Upper lobe of right lung (tissue), 1 donor: Measurements from ENCODE around the gene HAPSTR1. TPM values are rescaled to one million over a fixed set of nuclear protein-coding genes. Genes with fewer than 3 reads are reported as not detected.

Experiments used
- ATAC-seq: fragments of 200-7000 bp; cut with Tn5 transposase; one replicate; pipeline ENCODE4 v1.9.1; 2020; ENCODE audit warnings: mild to moderate bottlenecking, moderate library complexity
- DNase-seq: peaks from one replicate; pipeline ENCODE4 v3.0.0-alpha.2; 2020
- H3K27ac ChIP-seq: fragments of 200-600 bp; one replicate; pipeline ENCODE4 v1.8.0; 2022
- H3K27me3 ChIP-seq: fragments of 200-600 bp; one replicate; pipeline ENCODE4 v1.8.0; 2022; ENCODE audit warnings: mild to moderate bottlenecking
- H3K36me3 ChIP-seq: fragments of 200-600 bp; one replicate; pipeline ENCODE4 v1.8.0; 2022
- H3K4me1 ChIP-seq: fragments of 200-600 bp; one replicate; pipeline ENCODE4 v1.8.0; 2022
- H3K4me3 ChIP-seq: fragments of 200-600 bp; one replicate; pipeline ENCODE4 v1.8.0; 2022; ENCODE audit warnings: mild to moderate bottlenecking
- H3K9me3 ChIP-seq: fragments of 200-600 bp; one replicate; pipeline ENCODE4 v1.8.0; 2022
- CTCF ChIP-seq: fragments of 200-600 bp; IDR thresholded peaks from one replicate; pipeline ENCODE4 v1.8.0; 2022; ENCODE audit warnings: antibody characterized with exemption
- intact Hi-C: fragments of 100-400 bp; cut with DNase I; formaldehyde crosslinking; loops from one replicate; pipeline ENCODE4 v1.11.0; 2022
- total RNA-seq: library from RNA; stranded (reverse); fragmentation: NEBNext Ultra II Directional; extraction: Animal tissue kit (Norgen Biotek cat#: 25700); gene quantifications from one replicate; pipeline ENCODE4 v1.2.1, GENCODE V29; 2021
- donor health status: DM: no; HTN: yes; CAD: no; lungs with severe emphysema.

HAPSTR1 gene
- total RNA-seq, 1 donor from 2014 or later, result 49.7 TPM

- no peak for TF ChIP-seq CTCF
- DNase-seq (no peak), ATAC-seq (no peak)
- H3K27me3 ChIP-seq, result no peaks in the 10 kb centered on the region
- no peaks in the 10 kb centered on the region for H3K9me3 ChIP-seq
- peak overlapping the region; percentile 84 for H3K27ac ChIP-seq
- H3K4me3 ChIP-seq, result peak overlapping the region; percentile 52
- H3K4me1 ChIP-seq, result peaks cover 16% of the 10 kb centered on the region
- intact Hi-C loops, result no loop called here
- H3K36me3 ChIP-seq, result peaks cover 6% of the 10 kb centered on the region
These were observed 1.8 kb upstream of the HAPSTR1 start for GRCh38 chr16:9089660-9090059.

GRCh38 chr16:9090101-9090959 lies 1.1 kb upstream of the HAPSTR1 start:
- no peak for TF ChIP-seq CTCF
- Histone ChIP-seq H3K9me3 (no peaks in the 10 kb centered on the region), H3K27me3 (no peaks in the 10 kb centered on the region), H3K4me3 (peak overlapping the region; percentile 52), H3K27ac (peak overlapping the region; percentile 84), H3K4me1 (peaks cover 23% of the 10 kb centered on the region), H3K36me3 (peaks cover 6% of the 10 kb centered on the region)
- intact Hi-C loops, result no loop called here
- ATAC-seq (peak; percentile 13), DNase-seq (peak; percentile 81)

- Histone ChIP-seq H3K4me1 (peaks cover 38% of the 10 kb centered on the region), H3K36me3 (peaks cover 14% of the 10 kb centered on the region)
These were observed 430 bp downstream of the HAPSTR1 start for GRCh38 chr16:9091867-9092281.

GRCh38 chr16:9092282-9092977 lies 986 bp downstream of the HAPSTR1 start:
- intact Hi-C loops, result no loop called here
- peak; percentile 11 for ATAC-seq
- peak; percentile 79 for DNase-seq
- no peaks in the 10 kb centered on the region for H3K9me3 ChIP-seq
- TF ChIP-seq CTCF, result peak; percentile 6
- peaks cover 19% of the 10 kb centered on the region for H3K36me3 ChIP-seq
- peak overlapping the region; percentile 98 for H3K27ac ChIP-seq
- H3K27me3 ChIP-seq, result no peaks in the 10 kb centered on the region
- peak overlapping the region; percentile 89 for H3K4me3 ChIP-seq
- H3K4me1 ChIP-seq, result peaks cover 44% of the 10 kb centered on the region

More at GRCh38 chr16:9091867-9092281, 430 bp downstream of the HAPSTR1 start:
- TF ChIP-seq CTCF, result no peak
- ATAC-seq (peak; percentile 32), DNase-seq (peak; percentile 83)
- Histone ChIP-seq H3K9me3 (no peaks in the 10 kb centered on the region), H3K27me3 (no peaks in the 10 kb centered on the region), H3K27ac (peak overlapping the region; percentile 98), H3K4me3 (peak overlapping the region; percentile 89)
- intact Hi-C loops, result no loop called here

GRCh38 chr16:9092978-9093344 lies 1.5 kb downstream of the HAPSTR1 start:
- Histone ChIP-seq H3K4me3 (peak overlapping the region; percentile 89), H3K27me3 (no peaks in the 10 kb centered on the region), H3K9me3 (no peaks in the 10 kb centered on the region), H3K36me3 (peaks cover 25% of the 10 kb centered on the region), H3K4me1 (peaks cover 49% of the 10 kb centered on the region), H3K27ac (peak overlapping the region; percentile 98)
- intact Hi-C loops, result no loop called here
- ATAC-seq, result no peak
- no peak for TF ChIP-seq CTCF
- DNase-seq, result peak; percentile 67
